NCI-H2081 (cell line): ENCODE data around the gene NANOS3.
A peak's percentile ranks its signal among the peaks of the same experiment; 100 is the strongest.

Experiments
- DNase-seq, 2 experiments: peaks; one replicate each; lab custom pipeline; 2025; lab: John Stamatoyannopoulos, UW

The NANOS3 gene

DNA sequence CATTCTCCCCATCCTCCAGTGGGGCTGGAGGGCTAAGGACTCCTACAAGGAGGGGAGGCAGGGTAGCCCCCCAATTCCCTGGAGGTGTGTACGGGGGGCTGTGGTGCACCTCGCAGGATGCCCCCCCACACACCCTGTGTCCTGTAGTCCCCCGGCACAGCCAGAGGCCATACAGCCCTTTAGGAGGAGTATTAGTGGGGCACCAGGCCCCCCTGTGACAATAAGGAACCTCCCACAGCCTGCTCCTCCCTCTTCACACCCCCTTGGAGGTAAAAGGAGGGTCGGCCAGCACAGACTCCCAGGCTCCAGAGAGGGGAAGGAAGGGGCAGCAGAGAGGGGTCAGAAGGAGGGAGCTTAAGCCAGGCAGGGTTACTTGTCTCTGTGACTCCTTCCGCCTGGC, at the start of gene NANOS3:
Gene NANOS3 (plus strand): TSS at position 301 of the 400 bp plus-strand sequence. CDS start 115 bp downstream, outside the sequence.
- no peak for DNase-seq

DNA sequence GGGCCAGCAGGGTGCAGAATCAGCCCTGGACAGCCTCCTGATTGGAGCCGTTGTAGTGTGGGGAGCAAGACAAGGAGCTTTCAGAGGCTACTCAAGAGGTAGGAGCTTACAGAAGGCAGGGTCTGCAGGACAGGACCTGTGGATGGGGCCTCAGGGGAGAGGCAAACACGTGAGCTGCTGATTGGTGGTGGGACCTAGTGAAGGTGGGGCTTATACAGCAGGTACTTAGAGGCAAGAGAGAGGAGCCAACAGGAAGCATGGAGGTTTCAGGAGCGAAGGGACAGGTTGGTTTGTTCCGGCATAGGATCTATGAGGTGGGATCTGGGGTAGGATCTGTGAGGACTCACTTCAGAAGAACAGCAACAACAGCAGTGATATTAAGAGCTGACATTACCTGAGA, 49.3 kb upstream of the NANOS3 start:
- no peak for DNase-seq

- DNase-seq, result no peak
Observed at GRCh38 chr19:13830114-13830740, 46.7 kb upstream of the NANOS3 start.

- no peak for DNase-seq
Observed at GRCh38 chr19:13830741-13831536, 46.0 kb upstream of the NANOS3 start.

- DNase-seq, result no peak
Observed at GRCh38 chr19:13831537-13832467, 45.1 kb upstream of the NANOS3 start.

- peak; percentile 83 to 90 for DNase-seq
Observed at GRCh38 chr19:13833330-13834243, 43.3 kb upstream of the NANOS3 start.

DNA sequence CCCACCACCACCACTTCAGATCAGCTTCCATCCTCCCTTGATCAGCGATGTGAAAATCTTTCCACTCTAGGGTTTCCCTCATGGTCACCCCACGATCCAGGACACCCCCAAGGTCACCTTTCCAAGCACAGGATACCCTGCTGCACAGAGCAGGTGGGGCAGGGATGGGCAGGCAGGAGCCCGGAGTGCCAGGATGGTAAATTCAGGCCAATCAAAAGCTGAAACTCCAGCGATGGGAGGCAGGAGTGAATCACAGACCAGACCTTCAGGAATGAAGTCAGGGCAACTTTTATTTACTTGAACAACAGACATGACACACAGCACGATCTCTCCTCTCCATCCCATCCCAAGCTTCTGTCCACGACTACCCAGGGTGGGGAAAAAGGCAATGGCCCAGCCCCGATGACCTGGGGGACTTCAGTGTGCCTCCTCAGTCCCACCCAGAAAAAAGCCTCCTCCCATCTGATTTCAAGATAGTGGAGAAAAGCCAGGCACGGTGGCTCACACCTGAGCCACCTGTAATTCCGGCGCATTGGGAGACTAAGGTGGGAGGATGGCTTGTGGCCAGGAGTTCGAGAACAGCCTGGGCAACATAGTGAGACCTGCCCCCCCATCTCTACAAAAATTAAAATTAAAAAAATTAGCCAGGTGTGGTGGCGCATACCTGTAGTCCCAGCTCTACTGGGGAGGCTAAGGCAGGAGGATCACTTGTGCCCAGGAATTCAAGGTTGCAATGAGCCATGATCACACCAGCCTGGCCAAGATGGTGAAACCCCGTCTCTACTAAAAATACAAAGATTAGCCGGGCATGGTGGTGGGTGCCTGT, 42.5 kb upstream of the NANOS3 start:
- DNase-seq, result no peak

DNA sequence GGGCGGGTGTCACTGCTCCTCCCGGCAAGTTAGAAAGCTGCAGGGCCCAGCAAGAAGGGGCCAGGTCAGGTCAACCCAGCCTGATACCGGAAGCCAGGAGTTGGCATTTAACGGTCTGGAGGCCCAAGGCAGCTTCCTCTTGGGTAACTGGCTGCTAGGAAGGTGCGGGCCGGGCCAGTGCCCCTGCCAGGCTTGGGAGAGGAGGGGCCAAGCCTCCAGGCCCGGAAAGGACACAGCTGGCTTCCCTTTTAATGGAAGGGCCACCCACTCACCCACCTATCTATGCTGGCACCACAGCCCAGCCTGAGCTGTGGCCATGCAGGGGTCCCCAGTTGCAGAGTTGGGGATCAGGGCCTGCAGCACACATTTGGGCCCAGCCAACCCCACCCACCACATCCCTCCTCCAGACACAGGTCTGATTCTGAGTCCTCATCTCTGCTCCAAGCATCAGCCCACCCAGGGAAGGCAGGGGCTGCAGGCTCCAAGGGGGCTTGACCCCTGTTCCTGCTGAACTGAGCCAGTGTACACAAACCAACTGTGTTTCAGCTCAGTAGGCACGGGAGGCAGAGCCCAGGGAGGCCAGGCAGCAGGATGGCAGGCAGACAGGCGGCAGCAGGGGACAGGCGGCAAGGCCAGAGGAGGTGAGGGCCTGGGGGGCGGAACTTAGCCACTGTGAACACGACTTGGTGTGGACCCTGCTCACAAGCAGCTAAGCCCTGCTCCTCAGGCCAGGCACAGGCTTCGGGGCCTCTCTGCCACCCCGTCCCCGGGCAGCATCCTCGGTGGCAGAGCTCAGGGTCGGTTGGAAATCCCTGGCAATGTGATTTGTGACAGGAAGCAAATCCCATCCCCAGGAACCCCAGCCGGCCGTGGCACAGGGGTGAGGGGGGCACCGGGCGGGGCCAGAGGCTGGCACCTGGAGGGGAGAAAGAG, 40.9 kb upstream of the NANOS3 start:
- no peak for DNase-seq

DNA sequence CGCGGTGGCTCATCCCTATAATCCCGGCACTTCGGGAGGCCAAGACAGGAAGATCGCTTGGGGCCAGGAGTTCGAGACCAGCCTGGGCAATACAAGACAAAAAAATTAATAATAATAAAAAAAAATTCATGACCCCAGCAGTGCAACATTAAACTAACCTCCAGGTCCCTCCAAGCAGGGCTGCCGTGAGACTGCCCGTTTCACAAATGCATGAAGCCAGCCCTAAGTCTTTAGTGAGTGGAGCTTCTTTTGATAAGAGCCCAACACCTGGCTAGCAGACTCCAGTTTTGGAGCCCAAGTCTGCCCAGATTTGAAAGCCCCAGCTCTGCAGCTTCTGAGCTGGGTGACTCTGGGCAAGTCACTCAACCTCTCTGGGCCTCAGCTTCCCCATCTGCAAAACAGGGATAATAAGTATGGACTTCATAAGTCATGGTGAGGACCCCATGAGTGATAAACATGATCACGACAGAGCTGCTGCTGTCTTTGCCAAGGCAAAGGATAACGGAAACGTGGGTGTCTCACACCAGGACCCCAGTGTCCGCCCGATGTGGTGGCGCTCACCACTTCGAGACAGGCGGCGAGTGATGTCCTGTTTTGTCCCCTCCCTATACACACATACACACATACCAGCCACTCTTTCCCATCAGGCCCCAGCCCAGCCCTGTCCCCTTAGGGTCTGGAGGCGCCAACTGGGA, 38.4 kb upstream of the NANOS3 start:
- DNase-seq, result no peak

DNA sequence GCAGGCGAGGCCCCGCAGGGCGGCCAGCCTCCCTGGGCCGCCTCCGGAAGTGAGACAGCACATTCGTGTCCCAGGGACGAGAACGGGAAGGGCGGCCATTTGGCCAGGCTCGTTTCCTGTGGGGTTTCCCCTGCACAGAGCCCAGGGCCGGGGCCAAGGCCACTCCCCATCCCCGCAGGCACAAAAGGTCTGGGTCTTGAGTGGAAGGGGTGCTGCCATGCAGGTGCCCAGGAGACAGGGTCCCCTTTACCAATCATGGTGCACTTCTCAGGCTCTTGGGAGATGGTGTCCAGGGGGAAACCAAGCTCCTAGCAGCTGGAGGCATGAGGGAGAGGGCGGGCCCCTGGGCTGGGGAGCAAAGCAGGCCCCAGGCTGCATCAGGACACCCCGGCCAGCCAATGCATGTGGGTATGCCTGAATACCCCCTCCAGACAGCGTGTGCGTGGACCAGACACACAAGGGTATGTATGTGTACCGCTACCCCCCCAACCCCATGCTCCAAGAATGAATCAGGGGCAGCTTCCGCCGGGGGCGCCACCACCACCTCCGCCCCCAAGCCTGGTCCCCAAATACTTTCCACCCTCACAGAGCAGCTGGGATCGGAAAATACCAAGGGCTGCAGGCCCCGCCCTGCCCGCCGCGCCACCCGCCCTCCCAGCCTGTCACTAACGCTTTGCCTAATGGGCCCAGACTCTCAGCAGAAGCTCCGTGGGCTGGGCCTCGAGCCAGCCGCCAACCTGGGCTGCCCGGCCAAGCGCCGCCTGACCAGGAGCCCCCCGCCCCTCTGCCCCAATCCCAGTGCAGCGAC, 37.6 kb upstream of the NANOS3 start:
- DNase-seq, result no peak

DNA sequence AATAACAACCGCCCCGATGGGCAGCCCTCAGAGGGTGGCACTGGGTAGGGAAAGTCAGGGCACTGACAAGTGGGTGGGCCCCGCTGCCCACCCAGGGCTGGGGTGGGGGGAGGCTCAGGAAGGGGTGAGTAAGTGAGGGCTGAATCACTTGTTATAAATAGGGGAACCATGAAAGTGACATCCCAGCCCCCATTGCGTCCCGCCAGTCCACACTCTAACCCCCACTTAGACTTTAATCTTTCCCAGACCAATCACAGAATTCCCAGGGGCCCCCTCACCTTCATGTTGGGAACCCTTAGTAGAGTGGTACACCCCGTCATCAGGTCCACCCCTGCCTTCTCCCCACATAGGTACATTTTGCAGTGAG, 37.0 kb upstream of the NANOS3 start:
- no peak for DNase-seq

DNA sequence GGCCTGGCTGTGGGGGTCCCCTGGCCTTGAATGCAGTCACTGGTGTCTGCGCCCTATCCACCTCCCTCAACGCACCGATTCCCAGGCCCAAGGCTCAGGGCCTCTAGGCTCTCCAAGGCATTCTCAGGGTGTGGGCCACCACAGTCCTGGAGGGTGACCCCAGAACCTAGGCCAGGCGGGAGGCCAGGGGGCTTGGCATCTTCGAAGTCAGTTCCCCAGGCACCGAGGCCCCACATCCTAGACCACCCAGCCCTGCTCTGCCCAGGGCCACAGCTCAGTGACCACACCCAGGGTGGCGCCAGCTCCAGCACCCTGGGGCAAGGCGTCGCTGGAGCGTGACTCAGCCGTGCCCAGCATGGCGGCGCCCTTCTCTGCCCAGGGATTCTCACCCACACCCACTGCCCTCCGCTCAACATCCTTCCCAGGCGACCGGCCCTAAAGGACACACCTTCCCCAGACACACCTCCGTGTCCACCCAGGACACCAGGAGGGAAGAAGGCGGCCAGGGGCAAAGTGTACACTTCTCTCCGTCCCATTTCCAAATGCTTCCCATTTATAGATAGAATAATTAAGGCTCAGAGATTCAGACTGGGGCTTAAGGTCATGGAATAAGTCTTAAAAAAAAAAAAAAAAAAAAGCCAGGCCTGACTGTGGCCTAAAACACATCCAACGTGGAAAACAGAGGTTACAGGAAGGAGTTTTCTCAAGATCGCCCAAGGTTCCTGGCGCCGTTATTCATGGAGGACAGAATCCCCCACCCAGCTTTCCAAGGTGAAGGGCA, 36.4 kb upstream of the NANOS3 start:
- no peak for DNase-seq

- DNase-seq, result no peak
Observed at GRCh38 chr19:13841086-13841961, 35.6 kb upstream of the NANOS3 start.

DNA sequence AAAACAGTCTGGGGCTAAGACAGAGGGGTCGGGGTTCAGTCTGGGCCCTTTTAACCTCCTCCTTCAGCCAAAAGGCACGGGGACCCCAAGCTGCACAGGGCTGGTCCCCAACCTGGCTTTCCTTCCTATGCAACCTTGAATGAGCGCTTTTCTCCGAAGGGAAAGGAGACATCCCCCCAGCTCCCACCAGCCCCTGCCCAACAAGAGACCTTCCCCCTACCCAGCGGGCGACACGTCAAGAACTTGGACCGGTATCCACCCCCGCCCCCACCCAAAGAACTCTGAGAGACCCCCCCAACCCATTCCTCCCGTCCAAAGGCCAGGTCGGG, 35.0 kb upstream of the NANOS3 start:
- DNase-seq, result no peak

GRCh38 chr19:13842291-13843103, 34.4 kb upstream of the NANOS3 start:
- DNase-seq, result no peak
